Measurements from ENCODE around the gene UBXN2A. TPM values are rescaled to one million over a fixed set of nuclear protein-coding genes. Genes with fewer than 3 reads are reported as not detected.
"Not testable (repeated sequence)": the region's sequence is repeated elsewhere in the genome, so short reads cannot be mapped to it uniquely, and the experiment has no call there.

Gene UBXN2A
- polyA plus RNA-seq, 10 donors: 16.7 to 24.0 (median 20.3) TPM

DNA sequence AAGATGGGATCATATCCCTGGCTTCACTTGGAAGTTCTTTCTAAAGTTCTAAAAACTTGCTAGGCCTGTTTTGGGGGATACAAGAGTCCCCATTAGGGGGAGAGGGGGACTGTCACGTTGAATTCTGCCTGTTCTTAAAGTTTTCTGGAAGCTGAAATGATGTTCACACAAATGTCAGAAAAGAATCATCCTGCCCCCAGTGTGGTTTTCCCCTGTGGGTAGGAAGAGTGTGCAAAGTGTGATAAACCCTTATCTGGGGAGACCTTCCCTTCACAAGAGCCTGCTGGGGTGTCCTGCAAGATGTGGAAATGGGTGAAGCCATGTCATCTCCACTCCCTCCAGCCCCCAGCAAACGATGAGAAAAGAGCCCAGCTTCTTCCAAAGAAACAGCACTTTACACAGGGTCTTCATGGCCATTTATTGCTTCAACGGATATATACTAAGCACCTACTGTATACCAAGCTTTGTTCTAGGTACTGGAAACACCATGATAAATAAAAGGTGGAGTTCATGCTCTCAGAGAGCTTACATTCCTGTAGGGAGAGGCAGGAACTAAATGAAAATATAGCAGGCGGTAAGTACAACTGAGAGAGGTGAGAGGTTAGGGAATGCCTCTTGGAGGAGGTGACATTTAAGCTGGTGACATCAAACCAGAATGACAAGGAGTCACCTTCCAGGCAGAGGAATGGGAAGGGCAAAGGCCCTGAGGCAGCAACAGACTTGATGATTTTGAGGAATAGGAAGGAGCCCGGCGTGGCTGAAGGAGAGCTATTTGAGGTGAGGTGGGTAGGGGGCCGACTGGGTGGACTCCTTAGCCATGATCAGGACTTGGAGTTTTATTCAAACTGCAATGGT is 71.2 kb downstream of the UBXN2A start:
- no peak for DNase-seq

DNA sequence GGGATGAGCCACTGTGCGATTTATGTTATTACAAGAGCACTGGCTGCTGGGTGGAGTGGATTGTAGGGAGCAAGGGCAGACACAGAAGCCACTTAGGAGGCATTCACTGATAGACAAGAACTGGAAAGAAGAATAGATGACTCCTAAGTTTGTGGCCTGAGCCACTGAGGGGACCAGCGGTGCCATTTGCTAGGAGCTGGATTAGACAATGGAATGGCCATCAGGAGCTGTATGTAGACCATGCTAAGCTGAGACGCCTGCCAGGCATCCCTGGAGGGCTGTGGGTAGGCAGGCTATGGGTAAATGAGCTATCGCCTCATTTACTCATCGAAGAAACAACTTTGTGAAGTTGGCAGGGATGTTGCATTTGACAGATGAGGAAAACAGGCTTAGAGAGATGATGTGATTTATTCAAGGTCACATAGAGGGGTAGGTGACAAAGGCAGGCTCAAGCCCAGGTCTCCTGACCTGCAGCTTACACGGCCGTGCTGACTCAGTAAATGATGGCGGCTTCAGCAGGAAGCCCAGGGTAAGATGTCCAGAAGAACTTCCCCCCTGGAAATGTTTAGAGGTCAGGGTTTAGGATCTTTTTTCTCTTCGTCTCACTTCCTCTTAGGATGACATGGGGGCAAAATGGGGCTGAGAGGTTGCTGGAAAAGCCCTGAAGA is 72.4 kb downstream of the UBXN2A start:
- no peak for DNase-seq

GRCh38 chr2:24014902-24015301 is 74.6 kb downstream of the UBXN2A start:
- DNase-seq: not testable (repeated sequence)

- no peak for DNase-seq
These were observed 75.5 kb downstream of the UBXN2A start for GRCh38 chr2:24015562-24016375.

DNA sequence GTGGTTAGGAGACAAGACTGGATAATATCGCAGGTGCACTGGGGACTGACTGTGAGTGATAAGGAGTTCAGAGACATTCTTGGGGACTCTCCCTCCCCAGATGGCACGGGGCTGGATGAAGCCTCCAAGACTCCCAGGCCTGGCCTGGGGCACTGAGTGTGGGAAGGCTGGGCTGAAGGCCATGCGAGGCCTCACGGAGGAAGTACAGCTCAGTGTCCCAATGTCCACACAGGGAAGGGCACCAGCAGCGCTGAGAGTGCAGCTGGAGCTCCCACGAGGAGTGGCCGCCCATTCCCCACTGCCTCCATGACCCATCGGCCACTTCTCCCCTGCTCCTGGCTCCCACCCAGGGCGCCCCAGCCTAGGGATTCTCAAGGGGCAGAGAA is 76.1 kb downstream of the UBXN2A start:
- DNase-seq: no peak

- no peak for DNase-seq
These were observed 76.8 kb downstream of the UBXN2A start for GRCh38 chr2:24016853-24017703.

GRCh38 chr2:24017711-24018110 is 77.4 kb downstream of the UBXN2A start:
- DNase-seq: no peak

DNA sequence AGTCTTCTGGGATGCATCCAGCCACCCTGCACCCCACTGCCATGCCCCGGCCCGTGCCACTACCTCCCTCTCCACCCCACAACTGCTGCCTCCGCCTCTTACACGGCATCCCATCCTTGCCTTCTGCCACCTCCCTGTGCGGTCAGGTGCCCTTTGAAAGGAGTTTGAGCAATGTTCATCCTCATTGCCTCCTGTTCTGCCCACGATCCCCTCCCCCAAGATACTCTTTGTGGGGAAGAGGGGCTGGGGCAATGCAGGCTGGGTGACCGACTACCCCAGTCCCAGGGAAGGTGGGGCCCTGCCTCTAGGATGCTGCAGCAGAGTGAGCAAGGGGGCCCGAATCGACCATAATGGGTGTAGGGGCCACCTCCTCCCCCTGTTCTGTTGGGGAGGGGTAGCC is 78.0 kb downstream of the UBXN2A start:
- no peak for DNase-seq

- no peak for DNase-seq
These were observed 79.5 kb downstream of the UBXN2A start for GRCh38 chr2:24019729-24020128.

GRCh38 chr2:24020244-24020643 is 80.0 kb downstream of the UBXN2A start:
- no peak for DNase-seq

DNA sequence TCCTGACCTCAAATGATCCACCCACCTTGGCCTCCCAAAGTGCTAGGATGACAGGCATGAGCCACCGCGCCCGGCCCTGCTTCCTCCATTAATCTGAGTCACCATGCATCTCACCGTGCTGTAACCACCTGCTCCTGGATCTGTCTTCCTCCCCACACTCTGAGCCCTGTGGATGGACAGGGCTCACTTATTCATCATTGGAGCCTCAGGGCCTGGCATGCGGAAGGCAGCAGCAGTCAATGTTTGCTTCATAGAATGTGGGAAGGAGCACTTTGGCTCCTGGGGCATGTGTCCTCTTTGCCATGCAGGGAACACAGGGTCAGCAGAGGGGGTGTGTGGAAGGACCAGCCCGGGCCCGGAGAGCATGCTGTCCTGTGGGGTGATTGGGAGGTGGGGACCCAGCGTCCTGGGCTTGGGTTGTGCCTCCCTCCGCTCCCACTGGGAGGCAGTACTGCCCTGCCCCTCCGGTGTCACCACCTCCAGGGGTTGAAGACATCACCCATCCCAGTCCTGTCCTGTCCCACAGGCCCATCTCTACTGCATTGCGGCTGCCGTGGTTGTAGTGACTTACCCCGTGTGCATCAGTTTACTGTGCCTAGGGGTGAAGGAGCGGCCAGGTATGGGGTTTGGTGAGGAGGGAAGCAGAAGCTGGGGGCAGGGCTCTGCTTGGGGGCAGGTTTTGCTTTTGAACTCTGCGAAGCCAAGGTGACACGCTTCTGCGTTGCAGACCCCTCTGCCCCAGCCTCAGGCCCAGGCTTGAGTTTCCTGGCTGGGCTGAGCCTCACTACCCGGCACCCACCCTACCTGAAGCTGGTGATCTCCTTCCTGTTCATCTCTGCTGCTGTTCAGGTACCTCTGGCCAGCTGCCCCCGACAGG is 81.1 kb downstream of the UBXN2A start:
- DNase-seq: no peak

- no peak for DNase-seq
These were observed 82.2 kb downstream of the UBXN2A start for GRCh38 chr2:24022324-24022974.

DNA sequence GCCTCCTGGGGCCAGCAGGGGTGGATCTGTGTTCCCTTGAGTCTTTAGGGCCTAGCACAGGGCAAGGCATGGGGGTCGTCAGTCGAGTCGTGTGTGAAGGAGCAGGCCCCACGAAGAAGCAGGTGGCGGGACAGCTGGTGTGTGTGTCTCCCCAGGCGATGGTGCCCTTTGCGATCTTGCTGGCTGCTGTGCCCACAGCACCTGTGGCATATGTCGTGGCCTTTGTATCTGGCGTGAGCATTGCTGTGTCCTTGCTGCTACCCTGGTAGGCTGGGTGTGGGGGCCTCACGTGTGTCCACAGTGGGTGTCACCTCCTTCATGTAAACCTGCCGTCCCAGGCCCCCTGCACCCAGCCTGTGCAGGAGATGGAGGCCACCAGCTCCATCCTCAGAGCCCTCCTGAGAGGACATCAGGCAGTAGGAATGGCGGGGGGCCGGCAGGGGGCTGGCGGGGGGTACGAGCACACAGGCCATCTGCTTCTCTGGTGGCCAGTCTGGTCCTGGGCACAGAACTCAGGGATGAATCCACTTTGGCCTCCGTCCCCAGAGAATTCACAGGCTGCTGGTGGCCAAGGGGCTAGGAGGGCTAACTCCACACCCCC is 82.8 kb downstream of the UBXN2A start:
- DNase-seq: no peak

GRCh38 chr2:24024018-24024417 is 83.8 kb downstream of the UBXN2A start:
- DNase-seq: no peak

DNA sequence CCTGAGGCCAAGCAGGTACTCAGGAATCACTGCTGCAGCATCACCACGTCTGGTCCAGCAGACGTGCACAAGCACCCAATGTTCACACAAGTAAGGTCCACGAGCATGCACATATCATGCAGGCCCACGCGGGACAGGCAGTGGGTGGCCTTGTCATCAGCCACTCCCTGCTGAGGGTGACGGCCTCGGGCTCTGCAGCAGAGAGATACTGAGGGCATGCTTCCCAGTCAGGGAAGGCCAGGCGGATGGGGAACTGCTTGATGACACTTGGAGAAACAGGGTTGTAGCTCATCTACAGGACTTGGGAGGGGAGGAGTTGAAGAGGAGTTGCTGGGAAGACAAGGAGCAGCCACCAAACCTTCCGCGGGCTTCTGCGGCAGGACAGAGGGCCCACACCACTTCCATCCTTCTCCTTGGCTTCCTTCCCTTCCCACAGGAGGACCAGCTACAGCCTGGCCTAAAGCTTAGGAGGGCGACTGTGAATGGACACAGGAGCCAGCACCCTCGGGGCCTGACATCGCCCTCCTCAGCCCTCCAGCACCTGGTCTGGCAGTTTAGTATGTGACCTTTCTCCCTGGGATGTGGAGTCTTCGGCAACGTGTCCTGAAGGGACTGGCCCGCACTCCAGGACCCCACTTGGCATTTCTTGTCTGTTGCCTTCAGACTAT is 84.9 kb downstream of the UBXN2A start:
- DNase-seq: no peak

DNA sequence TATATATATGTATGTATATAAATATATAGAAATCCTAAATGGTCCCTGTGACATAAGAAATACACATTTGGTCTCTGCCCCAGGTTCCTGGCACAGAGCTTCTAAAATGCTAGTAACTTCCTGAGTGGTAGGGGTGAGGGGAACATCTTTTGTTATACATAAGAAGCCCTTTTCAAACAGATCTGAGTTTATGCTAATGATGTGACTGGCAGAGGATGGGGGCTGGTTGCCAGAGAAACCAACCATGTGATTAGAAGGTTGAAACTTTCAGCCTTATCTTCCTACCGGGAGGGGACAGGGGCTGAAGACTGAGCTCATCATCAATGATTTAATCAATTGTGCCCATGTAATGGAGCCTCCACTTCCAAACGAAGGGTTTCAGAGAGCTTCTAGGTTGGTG is 86.0 kb downstream of the UBXN2A start:
- no peak for DNase-seq

GRCh38 chr2:24038786-24039499 is 98.7 kb downstream of the UBXN2A start:
- DNase-seq: no peak

- no peak for DNase-seq
These were observed 100.2 kb downstream of the UBXN2A start for GRCh38 chr2:24040511-24040910.

Data from muscle of back (tissue), 11 donors.